ENCODE measurements around the gene HCN1.
"Not testable (repeated sequence)": the region's sequence is repeated elsewhere in the genome, so short reads cannot be mapped to it uniquely, and the experiment has no call there.

The HCN1 gene

DNA sequence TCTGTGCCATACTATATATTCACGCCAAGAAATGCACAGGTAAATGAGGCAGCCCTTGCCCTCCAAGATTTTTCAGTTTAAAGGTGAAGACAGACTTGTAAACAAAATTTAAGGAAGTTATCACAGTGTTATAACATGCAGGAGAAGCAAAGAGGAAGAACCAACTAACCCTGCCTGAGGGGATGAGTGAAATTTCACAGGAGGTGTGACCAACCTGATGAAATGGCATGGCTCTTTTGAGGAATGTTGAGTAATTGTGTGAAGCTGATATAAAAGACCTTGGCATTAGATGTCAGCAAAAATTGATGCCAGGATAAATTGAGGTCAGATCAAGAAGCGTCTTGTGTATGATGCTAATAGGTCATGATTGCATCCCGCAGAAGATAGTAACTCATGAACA lies 86.5 kb downstream of the HCN1 start:
- no peak for DNase-seq

GRCh38 chr5:45604092-45604491 lies 92.1 kb downstream of the HCN1 start:
- no peak for DNase-seq

GRCh38 chr5:45601424-45601823 lies 94.8 kb downstream of the HCN1 start:
- DNase-seq = no peak

GRCh38 chr5:45596320-45596719 lies 99.9 kb downstream of the HCN1 start:
- no peak for DNase-seq

GRCh38 chr5:45586001-45586400 lies 110.2 kb downstream of the HCN1 start:
- DNase-seq = not testable (repeated sequence)

DNA sequence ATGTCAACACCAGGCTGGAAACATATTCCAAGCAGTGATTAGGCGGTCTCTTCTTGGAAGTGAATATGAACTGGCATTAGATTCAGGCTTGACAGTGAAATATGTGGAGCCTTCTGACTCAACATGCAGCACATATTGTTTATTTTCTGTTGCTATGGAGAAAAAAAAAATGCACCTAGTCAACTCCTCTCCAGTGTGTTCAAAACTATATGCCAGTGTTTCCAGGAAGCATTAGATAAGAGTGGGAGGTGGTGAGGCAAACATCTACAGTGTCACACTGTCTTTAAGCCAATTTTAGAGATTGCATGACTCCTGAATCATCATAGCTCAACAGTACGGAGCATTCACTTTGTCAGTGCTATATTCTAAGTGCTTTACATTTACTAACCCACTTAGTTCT lies 117.9 kb downstream of the HCN1 start:
- no peak for DNase-seq

DNA sequence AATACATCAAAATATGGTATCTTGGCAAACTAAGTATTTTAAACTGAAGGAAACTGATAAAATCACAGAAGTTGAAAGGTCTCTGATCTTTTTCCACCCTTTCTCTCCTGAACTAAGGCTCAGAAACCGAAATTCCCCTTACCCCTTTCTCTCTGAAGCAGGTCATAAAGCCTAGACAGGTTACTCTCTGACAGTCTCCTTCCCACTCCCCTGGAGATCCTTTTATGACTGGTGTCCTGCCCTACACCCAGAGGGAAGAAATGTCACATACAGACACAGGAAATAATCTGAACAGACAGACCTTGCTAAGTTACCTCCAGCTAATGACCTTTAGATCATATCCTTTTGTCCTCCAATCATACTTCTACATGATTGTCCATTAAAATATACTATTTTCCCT lies 127.4 kb downstream of the HCN1 start:
- DNase-seq = no peak

DNA sequence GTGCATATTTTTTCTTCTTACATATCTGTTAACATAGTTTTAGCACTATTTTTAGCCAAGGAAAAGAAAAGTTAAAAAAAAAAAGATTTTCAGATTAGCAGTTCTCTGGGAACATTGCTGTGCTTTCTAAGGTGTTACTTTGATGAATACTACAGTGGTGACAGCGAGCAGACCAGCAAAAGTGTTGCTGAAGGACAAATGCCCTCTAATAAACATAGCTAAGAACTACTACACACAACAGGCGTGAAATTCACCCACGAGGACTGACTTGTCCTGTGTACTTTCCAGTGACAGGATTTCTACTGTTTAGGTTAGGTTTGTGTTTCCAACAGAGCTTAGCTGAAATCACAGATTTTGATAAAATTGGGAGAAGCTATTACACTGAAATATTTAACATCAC lies 153.8 kb downstream of the HCN1 start:
- no peak for DNase-seq

GRCh38 chr5:45533663-45534062 lies 162.5 kb downstream of the HCN1 start:
- no peak for DNase-seq

DNA sequence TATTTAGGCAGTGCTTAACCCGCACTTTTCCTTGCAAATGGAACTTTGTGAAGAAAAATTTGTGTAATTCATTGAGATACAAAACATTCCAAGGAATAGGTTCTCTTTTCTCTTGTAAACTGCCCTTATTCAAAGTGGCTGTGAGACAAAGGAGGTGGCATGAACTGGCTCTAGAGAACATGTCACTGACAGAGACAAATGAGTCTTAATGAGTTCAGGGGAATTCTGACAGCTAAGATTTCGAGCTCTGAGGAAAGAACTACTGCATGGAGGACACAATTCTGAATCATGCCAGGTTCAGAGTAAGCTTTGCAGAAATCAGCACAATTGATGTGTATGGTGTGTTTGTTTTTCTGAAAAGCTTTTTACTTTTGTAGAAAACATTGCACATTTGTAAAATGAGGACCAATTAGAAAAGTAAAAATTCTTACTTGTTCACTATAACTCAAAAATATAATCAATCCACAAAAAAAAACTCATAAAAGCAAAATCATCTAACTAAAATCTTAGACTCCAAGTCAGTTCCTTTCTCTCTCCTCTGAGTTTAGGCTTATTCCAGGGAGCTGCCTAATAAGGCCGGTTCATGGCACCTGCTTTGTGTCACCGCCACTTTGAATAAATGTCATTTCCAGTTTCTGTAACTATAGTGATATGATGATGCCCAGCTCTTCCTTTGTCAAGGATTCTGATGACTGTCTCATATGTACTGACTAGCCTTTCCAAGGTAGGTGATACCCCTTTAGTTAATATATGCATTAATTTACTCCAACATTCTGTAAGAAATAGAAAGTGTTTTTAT lies 163.2 kb downstream of the HCN1 start:
- DNase-seq = no peak

DNA sequence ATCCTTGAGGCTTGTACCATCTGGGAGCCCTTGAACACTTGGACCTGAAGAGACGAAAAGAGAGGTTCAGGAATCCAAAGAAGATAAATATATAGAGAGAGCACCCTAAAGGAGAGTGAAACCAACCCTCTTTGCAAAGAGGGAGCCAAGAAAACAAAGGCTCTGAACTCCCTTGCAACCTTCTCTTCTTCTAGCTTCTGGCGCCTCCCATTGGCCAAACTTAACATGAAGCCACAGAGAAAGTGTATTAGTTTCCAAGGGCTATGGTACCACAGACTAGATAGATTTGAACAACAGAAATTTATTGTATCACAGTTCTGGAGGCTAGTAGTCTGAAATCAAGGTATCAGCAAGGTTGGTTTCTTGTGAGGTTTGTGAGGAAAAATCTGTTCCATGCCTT lies 175.1 kb downstream of the HCN1 start:
- no peak for DNase-seq

DNA sequence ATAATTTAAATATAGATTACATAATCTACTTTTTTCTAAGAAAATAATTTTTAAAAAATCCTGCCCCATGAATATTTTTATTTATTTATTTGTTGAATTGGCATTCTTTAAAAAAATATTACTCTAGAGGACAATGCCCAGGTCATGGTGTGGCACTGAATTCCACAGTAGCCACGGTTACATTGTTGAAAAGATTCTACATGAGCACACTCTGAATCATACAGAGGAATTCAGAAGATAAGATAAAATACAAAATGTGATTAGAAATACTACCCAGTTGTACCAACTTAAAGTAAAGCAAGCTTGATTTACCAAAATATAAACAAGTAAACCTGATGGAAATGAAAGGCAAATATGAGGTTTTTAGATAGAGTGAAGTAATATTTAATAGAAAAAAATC lies 183.7 kb downstream of the HCN1 start:
- no peak for DNase-seq

GRCh38 chr5:45509371-45509770 lies 186.8 kb downstream of the HCN1 start:
- DNase-seq = no peak

GRCh38 chr5:45508135-45508534 lies 188.0 kb downstream of the HCN1 start:
- no peak for DNase-seq

DNA sequence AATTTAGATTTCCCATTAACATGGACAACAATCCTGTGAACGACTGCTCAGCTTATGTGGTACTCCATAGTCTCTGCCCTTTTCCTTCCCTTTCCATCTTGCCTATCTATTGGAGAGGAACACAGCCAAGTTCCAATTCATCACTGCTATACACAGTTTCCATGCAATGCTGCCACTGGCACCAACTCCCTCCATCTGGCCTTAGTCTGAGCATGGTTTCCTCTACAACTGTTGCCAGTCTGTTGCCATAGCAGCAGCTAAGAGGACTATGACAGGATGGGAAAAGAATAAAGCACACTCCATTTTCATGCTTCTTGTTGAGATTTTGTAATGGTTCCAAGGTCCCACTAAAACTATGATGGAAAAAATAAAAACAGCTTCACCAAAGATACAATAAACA lies 189.0 kb downstream of the HCN1 start:
- DNase-seq = no peak

DNA sequence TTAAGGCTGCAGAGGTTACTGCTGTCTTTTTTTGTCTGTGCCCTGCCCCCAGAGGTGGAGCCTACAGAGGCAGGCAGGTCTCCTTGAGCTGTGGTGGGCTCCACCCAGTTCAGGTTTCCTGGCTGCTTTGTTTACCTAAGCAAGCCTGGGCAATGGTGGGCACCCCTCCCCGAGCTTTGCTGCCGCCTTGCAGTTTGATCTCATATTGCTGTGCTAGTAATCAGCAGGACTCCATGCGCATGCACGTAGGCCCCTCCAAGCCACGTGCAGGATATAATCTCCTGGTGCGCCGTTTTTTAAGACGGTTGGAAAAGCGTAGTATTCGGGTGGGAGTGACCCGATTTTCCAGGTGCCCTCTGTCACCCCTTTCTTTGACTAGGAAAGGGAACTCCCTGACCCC lies 197.2 kb downstream of the HCN1 start:
- DNase-seq = not testable (repeated sequence)

- DNase-seq = no peak
Observed at GRCh38 chr5:45491368-45491767, 204.8 kb downstream of the HCN1 start.

DNA sequence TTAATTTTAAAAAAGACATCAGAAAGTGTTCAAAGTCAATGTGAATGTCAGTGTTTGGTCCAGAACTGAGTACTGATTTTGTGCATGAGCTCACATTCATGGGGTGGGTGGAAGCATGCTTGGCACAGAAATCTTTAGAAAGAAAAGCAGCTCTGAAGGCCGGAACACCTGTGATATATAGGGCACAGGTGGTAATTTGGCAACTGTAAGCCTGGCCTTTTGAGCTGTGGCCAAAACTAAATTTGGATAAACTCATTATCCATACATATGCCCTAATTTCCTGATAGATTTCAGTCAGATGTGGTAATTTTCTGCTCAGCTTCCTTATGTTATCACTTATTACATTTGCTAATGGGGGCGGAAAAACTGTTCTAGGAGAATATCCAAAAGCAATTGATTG lies 211.4 kb downstream of the HCN1 start:
- no peak for DNase-seq

GRCh38 chr5:45454114-45454513 lies 242.1 kb downstream of the HCN1 start:
- DNase-seq = no peak

DNA sequence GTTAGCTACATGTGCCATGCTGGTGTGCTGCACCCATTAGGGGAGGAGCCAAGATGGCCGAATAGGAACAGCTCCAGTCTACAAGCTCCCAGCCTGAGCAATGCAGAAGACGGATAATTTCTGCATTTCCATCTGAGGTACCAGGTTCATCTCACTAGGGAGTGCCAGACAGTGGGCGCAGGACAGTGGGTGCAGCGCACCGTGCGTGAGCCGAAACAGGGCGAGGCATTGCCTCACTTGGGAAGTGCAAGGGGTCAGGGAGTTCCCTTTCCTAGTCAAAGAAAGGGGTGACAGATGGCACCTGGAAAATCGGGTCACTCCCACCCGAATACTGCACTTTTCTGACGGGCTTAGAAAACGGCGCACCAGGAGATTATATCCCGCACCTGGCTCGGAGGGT lies 251.3 kb downstream of the HCN1 start:
- DNase-seq = not testable (repeated sequence)

DNA sequence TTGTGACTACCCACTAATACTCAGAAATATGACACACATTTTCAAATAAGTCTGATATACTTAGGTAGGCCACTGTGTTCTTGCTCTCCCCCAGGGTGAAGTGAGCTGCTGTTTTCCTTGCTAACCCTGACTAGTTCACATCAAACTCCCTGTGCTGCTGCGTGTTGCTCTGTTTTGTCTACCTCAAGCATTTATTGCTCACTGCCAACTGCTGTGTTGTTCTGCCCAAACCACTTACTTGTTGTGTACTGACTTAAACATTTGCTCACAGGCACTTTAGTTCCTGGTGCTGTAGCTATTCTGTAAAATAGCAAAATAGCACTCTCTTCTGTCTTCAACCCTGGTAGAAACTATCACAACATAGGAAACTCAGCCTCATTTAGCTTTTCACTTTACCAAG lies 255.7 kb downstream of the HCN1 start:
- DNase-seq = no peak

DNA sequence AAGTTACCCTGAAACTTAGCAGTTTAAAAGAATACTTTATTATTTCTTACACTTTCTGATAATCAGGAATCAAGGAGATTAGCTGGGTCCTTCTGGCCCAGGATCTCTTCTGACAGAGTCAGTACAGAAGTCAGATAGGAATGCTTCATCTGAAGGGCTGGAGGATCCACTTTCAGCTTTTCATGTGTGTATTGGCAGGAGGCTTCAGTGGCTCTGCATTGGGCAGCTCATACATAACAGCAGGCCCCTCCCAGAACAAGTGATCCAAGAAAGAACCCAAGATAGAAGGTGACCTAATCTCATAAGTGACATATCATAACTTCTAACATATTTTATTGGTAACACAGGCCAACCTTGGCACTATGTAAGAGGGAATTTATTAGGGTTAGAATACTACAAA lies 258.4 kb downstream of the HCN1 start:
- no peak for DNase-seq

DNA sequence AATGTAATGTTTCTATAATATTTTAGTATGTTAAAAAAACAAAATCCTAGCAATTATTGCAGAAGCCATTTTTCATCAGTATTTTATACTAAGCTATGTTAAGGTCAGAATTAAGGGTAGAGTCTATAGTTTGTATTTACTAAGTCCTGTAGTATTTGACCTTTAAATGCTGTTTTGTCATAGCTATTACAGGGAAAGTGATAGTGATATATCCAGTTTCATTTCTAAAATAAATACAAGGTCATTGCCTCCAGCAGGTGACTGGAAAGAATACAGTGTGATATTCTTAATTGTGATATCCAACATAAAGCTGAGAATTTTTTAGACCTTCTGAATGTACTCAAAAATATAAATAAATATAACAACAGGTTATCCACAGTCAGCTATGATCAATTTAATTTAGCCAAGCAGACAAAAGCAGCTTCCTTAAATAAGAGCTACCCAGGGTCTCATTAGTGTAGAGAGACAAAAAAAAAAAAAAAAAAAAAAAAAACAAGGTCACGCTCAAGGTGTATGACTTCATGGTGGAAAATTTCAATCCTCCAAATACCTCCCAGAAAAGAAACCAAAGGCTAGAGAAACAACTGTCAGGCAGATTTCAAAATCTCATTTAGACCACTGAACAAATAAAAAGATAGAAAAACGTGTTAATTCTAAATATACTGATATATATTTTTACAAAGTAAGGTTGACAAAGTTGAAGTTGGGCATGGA lies 278.7 kb downstream of the HCN1 start:
- DNase-seq = no peak

Data from stimulated activated CD4-positive, alpha-beta T cell treated with anti-CD3 and anti-CD28 coated beads, Interleukin-15, amount 100 ng/mL, for 24 hours (primary cell).